ENCODE data around the gene S1PR5.

Gene S1PR5

DNA sequence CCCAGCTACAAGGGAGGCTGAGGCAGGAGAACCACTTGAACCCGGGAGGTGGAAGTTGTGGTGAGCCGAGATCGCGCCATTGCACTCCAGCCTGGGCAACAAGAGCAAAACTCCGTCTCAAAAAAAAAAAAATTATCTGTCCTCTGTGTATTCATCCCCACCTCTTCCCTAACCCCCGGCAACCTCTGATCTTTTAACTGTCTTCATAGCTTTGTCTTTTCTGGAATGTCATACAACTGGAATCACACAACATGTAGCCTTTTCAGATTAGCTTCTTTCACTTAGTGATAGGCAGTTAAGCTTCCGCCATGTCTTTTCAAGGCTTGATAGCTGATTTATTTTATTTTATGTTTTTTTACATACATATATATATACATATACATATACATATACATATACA, 8.4 kb upstream of the S1PR5 start:
- ATAC-seq, result no peak
- no peak for TF ChIP-seq TOX (CRISPR knock-in tag; IDR thresholded peaks at IDR 0.05; ENCODE audit: borderline replicate concordance)
- TF ChIP-seq GLIS3 (CRISPR knock-in tag; IDR thresholded peaks at IDR 0.05), result no peak
- no peak for TF ChIP-seq ARNTL (CRISPR knock-in tag; IDR thresholded peaks at IDR 0.05; ENCODE audit: borderline replicate concordance, low read depth)
- no peak for TF ChIP-seq CSRNP3 (CRISPR knock-in tag; IDR thresholded peaks at IDR 0.05)
- TF ChIP-seq CREB5 (CRISPR knock-in tag; IDR thresholded peaks at IDR 0.05; ENCODE audit: low read depth), result no peak
- no peak for TF ChIP-seq SNAI2 (CRISPR knock-in tag; IDR thresholded peaks at IDR 0.05)
- TF ChIP-seq ESRRG (CRISPR knock-in tag; IDR thresholded peaks at IDR 0.05), result no peak
- no peak for TF ChIP-seq PATZ1 (CRISPR knock-in tag; IDR thresholded peaks at IDR 0.05; ENCODE audit: borderline replicate concordance)
- no peak for TF ChIP-seq TCF4 (CRISPR knock-in tag; IDR thresholded peaks at IDR 0.05; ENCODE audit: borderline replicate concordance)
- TF ChIP-seq ZNF70 (CRISPR knock-in tag; IDR thresholded peaks at IDR 0.05), result no peak
- TF ChIP-seq POU6F1 (CRISPR knock-in tag; IDR thresholded peaks at IDR 0.05; ENCODE audit: borderline replicate concordance, low read depth), result no peak
- no peak for TF ChIP-seq ISL1 (CRISPR knock-in tag; IDR thresholded peaks at IDR 0.05)
- TF ChIP-seq CSDC2 (CRISPR knock-in tag; IDR thresholded peaks at IDR 0.05), result no peak
- no peak for TF ChIP-seq OSR1 (CRISPR knock-in tag; IDR thresholded peaks at IDR 0.05)
- TF ChIP-seq TSHZ2 (CRISPR knock-in tag; IDR thresholded peaks at IDR 0.05), result no peak
- TF ChIP-seq RARB (CRISPR knock-in tag; IDR thresholded peaks at IDR 0.05), result no peak
- TF ChIP-seq ZC3H10 (CRISPR knock-in tag; IDR thresholded peaks at IDR 0.05), result no peak
- TF ChIP-seq ZNF8 (CRISPR knock-in tag; IDR thresholded peaks at IDR 0.05), result no peak
- TF ChIP-seq PPARA (CRISPR knock-in tag; IDR thresholded peaks at IDR 0.05; ENCODE audit: borderline replicate concordance), result no peak

DNA sequence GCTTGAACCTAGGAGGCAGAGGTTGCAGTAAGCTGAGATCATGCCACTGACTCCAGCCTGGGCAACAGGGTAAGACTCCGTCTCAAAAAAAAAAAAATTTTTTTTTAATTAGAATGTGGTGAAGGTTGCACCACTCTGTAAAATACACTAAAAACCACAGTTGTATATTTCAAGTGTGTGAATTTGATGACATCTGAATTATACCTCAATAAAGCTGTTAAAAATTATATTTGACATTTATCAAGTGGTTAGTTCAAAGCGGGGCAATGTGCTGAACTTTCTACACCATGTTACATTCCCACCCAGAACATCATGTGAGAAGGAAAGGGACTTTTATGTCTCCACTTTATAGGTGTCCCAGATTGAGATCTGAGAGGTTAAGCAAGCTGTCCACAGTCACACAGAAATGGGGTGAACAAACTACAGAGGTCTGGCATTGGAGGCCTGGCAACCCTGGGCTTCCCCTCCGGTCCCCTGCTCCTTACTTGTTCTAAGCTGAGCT, 5.9 kb upstream of the S1PR5 start:
- TF ChIP-seq ARNTL (CRISPR knock-in tag; IDR thresholded peaks at IDR 0.05; ENCODE audit: borderline replicate concordance, low read depth) (no peak), TSHZ2 (CRISPR knock-in tag; IDR thresholded peaks at IDR 0.05) (no peak), ZFP30 (CRISPR knock-in tag; IDR thresholded peaks at IDR 0.05) (no peak), ZNF70 (CRISPR knock-in tag; IDR thresholded peaks at IDR 0.05) (no peak), CSDC2 (CRISPR knock-in tag; IDR thresholded peaks at IDR 0.05) (no peak), ZC3H10 (CRISPR knock-in tag; IDR thresholded peaks at IDR 0.05) (no peak), POU6F1 (CRISPR knock-in tag; IDR thresholded peaks at IDR 0.05; ENCODE audit: borderline replicate concordance, low read depth) (no peak), SNAI2 (CRISPR knock-in tag; IDR thresholded peaks at IDR 0.05) (no peak), TCF4 (CRISPR knock-in tag; IDR thresholded peaks at IDR 0.05; ENCODE audit: borderline replicate concordance) (no peak), BACH2 (CRISPR knock-in tag; IDR thresholded peaks at IDR 0.05; ENCODE audit: borderline replicate concordance) (no peak), ZFP3 (CRISPR knock-in tag; IDR thresholded peaks at IDR 0.05) (no peak), PPARA (CRISPR knock-in tag; IDR thresholded peaks at IDR 0.05; ENCODE audit: borderline replicate concordance) (no peak), ZNF8 (CRISPR knock-in tag; IDR thresholded peaks at IDR 0.05) (no peak), CSRNP3 (CRISPR knock-in tag; IDR thresholded peaks at IDR 0.05) (no peak), RARB (CRISPR knock-in tag; IDR thresholded peaks at IDR 0.05) (no peak), OSR1 (CRISPR knock-in tag; IDR thresholded peaks at IDR 0.05) (no peak), ZNF565 (CRISPR knock-in tag; conservative IDR thresholded peaks at IDR 0.05; ENCODE audit: low read depth) (no peak)
- no peak for ATAC-seq
